GM08714 (cell line): ENCODE data around the gene BACH2.

Experiments
- H3K4me3 ChIP-seq: fragments of 200-500 bp; sonication (Bioruptor generic); 2 replicates; pipeline ENCODE4 v1.5.1; 2014; ENCODE audit warnings: mild to moderate bottlenecking, low read length, inconsistent platforms
- ZNF274 ChIP-seq: IDR thresholded peaks from 2 replicates; pipeline ENCODE4 v1.6.1; 2012; ENCODE audit warnings: mild to moderate bottlenecking, low read depth, low read length

The BACH2 gene

DNA sequence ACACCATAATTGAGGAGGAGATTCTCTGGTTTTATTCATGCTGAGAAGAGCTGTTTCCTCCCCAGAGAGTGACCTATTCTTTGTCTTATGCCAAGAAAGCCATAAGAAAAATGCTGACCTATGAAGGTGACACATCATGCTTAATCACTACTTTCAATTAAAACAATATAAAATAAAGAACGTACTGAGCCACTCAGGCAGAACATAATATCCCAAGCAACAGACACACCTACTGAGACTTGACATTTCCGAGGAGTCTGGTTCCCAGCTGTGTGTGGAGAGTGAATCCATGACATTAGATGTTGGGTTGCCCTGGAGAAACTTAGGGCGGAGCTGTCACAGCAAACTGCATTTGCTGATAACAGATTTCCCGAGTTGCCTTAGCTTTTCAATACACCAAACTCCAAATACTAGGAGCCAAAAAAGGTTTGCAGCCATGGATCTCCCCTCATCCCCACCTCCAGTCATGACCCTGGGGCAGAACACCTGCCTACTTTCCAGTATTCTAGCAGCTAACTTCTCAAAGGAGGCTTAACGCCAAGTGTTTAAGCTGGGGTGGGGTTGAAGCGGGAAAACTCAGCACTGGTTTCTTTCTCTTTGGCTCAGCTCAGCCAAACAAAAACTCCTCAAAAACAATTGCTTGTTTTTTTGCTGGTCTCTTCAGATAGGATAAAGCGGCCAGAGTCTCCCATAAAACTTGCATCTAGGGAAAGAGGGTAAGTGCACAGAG is 92.2 kb downstream of the BACH2 start:
- TF ChIP-seq ZNF274 = no peak
- H3K4me3 ChIP-seq = no peak overlapping the region

DNA sequence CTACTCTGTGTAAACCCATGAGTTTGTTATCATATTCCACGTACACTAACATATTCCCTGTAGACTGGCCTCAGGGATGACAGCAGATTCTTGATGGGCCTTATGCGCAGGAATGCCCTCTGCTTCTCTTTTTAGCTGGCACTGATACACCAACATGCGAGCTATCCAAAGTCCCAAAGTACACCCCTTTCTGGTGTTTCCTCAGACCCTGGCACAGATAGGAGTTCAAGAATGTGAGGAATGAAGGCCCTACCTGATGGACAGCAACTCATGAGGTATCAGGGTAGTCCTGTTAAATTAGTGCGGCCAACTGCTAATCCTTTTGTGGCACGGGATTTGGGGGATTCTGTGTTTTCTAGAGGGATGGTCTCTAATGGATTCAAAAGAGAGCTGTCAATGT is 93.0 kb downstream of the BACH2 start:
- no peak overlapping the region for H3K4me3 ChIP-seq
- TF ChIP-seq ZNF274 = no peak

DNA sequence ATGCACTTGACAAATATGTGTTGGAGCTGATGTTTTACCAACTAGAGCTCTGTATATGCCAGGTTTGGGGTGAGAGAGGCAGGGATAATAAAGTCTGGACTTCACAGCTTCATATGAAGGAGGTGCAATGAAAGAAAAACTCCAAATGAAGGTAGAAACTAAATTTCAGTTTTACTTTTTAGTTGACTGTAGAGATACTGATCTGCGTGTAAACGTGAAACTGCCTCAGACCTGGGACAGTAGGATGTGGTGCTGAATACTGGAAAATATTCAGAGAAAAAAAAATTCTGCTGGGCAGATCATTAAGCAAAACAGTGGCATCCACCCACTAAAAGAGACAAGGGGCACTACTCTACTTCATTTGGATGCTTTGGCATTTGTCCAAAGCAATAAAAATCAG is 94.5 kb downstream of the BACH2 start:
- no peak for TF ChIP-seq ZNF274
- no peak overlapping the region for H3K4me3 ChIP-seq

DNA sequence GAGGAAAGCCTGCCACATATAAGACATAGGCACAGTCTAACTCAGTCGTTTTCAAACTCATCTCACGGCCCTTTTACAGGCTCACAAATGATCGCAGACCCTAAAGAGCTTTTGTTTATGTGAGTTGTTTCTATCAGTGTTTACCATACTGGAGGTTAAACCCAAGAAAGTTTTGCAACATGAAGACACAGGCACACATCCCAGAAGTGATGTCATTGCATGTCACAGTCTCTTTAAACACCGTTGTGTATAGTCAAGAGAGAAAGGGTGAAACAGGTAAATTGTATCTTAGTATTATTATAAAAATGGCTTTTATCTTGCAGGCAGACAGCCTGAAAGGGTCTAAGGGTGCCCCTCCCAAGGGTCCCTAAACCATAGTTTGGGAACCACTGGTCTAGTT is 96.7 kb downstream of the BACH2 start:
- no peak overlapping the region for H3K4me3 ChIP-seq
- TF ChIP-seq ZNF274 = no peak

DNA sequence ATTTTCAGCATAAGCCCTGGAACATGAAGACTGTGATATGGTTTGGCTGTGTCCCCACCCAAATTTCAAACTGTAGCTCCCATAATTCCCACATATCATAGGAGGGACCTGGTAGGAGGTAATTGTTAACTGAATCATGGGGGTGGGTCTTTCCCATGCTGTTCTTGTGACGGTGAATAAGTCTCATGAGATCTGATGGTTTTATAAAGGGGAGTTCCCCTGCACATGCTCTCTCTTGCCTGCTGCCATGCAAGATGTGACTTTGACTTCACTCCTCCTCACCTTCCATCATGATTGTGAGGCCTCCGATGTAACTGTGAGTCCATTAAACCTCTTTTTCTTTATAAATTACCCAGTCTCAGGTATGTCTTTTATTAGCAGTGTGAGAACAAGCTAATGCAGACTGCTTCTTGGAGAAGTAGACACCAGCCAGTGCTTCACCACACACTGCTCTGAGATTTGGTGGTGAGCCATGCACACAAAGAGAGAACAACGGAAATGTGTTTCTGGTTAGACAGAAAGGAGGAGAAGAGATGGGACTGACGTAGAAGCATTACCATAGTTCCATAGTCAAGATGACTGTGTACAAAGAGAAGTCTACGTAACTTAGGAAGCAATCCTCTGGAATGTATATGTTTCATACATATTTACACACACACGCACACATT is 97.8 kb downstream of the BACH2 start:
- no peak for TF ChIP-seq ZNF274
- no peak overlapping the region for H3K4me3 ChIP-seq

DNA sequence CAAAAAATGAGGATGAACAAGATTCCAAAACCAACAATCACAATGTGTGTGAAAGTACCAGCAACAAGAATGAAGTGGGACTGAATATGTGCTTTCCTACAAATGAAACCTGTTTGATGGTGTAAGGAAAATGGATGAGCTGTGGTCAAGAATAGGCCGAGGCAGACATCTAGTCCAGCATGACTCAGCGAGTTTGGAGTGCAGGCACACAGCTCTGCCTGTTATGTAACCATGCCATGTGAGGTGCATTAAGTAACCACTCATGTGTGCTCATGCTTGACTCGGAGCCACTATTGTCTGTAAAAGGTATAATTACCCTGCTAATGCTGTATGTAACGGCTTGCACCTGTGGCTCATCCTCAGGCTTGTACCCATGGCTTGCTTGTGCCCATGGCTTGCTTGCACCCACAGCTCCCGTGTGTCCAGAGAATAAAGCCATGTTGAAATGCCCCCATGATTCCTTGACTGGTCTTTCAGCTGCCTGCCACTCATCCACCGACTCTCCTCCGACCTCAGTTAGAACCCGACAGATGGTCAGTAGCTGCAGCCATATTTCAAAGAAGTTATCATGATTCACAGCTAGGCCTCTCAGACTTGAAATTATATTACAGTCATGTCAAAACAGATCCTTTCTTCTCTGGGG is 98.7 kb downstream of the BACH2 start:
- no peak for TF ChIP-seq ZNF274
- no peak overlapping the region for H3K4me3 ChIP-seq

DNA sequence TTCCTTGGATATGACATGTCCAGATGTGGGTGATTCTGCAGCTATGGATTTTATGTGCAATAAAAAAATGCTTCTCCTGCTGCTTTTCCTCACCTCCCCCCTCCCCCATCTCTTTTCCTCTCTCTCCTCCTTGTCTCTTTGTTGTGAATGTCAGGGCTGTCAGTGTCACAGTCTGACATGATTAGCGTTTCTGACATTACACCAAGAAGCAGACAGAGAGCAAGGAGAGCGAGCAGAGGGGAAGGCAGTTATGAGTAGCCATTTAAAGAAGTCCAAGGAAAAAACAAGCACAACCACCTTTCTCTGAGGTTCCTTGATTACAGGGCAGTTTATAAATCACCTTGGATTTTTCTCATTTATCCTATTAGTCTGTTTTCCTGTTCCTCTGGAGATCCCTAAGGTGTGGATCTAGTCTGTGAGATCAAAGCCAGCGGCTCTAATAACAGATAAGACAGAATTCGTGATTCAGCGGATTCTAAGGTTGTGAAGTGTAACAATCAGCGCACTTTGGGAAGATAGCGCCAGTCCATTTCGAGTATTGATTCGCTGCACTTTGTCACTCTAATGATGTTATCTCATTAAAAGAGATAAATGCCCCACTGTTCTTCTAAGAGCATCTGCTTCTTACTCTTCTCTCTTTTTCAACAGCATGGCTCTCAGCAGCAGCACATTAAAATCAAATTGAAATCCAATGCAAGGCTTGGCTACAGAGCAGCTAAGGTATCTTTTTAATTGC is 101.4 kb downstream of the BACH2 start:
- no peak overlapping the region for H3K4me3 ChIP-seq
- TF ChIP-seq ZNF274 = no peak

DNA sequence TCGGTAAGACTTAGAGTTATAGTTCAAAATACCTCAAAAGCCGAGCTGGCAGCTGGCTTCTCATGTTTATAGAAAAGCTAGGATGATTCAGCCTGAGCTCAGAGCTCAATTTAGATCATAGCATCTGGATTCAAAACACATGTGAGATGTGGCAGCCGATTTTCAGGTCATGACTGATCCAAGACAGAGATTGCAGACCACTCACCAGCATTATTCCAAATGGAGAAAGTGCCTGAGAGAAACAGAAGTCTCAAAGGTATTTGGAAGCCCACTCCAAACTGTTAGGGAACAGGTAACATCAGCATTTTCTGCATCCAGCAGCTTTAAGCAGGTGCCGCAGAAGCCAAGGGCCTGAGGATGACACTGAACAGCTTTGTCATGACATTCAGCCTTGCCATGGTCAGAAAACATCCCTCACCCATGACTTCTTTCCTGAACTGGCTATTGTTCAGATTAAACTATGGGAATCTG is 102.2 kb downstream of the BACH2 start:
- no peak overlapping the region for H3K4me3 ChIP-seq
- no peak for TF ChIP-seq ZNF274

DNA sequence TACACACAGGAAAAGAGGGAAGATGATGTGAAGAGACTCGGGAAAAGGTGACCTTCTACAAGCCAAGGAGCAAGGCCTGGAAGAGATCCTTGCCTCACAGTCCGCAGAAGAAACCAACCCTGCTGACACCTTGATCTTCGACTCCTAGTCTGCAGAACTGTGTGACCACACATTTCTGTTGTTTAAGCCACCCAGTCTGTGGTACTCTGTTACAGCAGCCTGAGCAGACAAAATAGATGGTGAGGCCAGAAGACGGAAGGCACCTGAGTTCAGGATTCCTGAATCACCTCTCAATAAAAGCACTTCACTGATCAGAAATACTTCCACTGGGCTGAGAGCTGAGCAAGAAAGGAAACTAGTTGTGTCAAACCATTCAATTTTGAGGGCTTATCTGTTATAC is 103.3 kb downstream of the BACH2 start:
- no peak overlapping the region for H3K4me3 ChIP-seq
- TF ChIP-seq ZNF274 = no peak

DNA sequence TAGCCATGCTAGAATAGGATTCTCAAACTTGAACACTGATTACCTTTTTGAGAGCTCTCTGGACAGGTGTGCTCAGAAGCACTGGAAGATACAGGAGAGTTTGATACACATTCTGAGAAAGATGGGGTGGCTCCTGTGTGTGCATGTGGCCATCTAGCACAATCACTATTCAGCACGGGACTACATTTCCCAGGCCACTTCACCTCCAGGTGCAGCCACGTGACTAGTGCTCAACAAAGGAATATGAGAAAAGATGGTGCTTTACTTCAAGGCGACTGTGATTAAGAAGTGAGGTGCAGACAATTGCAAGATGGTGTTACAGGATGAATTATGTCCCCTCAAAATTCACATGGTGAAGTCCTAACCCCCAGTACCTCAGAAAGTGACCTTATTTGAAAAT is 103.8 kb downstream of the BACH2 start:
- no peak for TF ChIP-seq ZNF274
- no peak overlapping the region for H3K4me3 ChIP-seq

DNA sequence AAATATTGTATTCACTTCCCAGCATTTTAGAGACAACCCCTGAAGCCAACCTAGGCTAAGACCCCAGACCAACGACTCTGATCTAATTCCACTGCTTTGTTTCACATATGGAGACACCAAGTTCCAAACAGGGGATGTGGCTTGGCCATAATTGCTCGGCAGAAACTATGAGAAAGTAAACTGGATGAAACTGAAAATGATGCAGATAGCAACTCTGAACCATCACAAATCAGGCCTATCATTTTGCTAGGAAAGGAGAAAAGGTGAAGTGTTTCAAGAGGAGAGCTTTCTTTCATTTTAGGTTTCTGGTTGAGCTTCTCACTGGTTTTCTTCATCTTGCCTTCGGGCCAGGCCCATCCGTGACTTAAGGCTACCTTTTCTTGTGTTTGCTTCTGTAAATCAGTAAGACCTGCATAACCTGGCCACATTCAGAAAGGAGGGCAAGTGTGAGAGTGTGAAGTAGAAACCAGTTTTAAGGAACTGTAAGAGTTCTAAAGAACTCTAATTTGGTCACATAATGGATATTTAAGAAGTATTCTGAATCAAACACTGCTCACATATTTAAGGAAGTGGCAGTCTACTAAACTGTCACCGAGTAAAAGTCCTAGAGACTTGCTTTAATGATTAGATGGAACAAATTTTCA is 105.8 kb downstream of the BACH2 start:
- TF ChIP-seq ZNF274 = no peak
- no peak overlapping the region for H3K4me3 ChIP-seq

DNA sequence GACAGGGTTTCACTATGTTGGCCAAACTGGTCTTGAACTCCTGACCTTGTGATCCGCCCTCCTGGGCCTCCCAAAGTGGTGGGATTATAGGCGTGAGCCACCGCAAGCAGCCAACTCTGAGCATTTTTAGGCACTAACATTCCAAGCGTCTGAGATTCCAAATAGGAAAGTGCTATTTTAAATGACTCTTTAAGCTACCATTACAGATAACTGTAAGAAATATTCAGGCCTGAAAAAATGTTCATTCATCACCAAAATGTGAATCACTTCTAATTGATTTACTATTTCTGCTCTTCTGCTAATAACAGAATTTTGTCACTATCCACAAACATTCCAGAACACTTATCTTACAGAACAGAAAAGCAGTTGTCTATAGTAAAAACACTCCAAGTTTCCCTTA is 106.5 kb downstream of the BACH2 start:
- H3K4me3 ChIP-seq = no peak overlapping the region
- no peak for TF ChIP-seq ZNF274

DNA sequence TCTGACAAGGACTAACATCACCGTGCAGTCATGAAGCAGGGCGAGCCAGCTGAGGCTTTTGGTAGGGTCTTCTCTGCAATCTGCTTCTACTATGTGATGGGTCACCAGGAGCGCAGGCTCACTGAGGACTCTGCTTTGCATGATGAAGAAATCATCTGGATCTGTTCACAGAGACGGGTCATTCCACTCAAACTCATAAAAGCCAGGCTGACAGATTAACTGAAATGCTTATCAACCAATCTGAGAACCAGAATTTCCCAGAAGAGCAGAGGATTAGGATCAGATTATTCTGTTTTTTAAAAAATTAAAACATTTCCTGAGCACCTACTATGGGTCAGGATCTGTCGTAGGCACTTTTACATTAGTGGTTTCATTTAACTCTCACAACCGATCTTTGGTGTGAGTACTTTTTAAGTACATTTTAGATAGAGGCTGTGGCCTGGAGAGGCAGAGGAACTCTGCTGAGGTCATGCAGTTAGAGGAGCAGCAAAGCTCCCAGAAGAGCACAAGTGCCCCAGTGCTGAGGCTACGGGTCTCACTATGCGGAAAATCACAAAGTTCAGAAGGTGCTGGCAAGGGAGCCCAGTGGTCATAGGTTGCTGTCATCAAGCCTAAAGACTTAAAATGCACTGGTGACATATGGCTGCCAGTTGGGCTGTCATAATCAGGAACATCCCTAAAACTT is 109.1 kb downstream of the BACH2 start:
- TF ChIP-seq ZNF274 = no peak

More for the DNA sequence above, 109.1 kb downstream of the BACH2 start:
- H3K4me3 ChIP-seq = no peak overlapping the region
